Esophagus (tissue), 2 donors: ENCODE results near the gene FOXL3. TPM values are rescaled to one million over a fixed set of nuclear protein-coding genes. Genes with fewer than 3 reads are reported as not detected.

Source experiments
- H3K27ac ChIP-seq, 2 donors: one replicate each; pipeline ENCODE4 v1.5.1; 2013; ENCODE audit warnings: low read depth in 2 of 2, mild to moderate bottlenecking in 2 of 2, inconsistent platforms in 1 of 2, low read length in 1 of 2, moderate library complexity in 1 of 2
- H3K27me3 ChIP-seq, 2 donors: one replicate each; pipeline ENCODE4 v1.6.1; 2013; ENCODE audit warnings: low read length in 2 of 2, control low read depth in 1 of 2, mild to moderate bottlenecking in 1 of 2; ENCODE audit not compliant: insufficient read depth in 2 of 2, control insufficient read depth in 1 of 2
- H3K36me3 ChIP-seq, 2 donors: one replicate each; pipeline ENCODE4 v1.6.1; 2013; ENCODE audit warnings: low read length in 1 of 2; ENCODE audit not compliant: control insufficient read depth in 2 of 2, insufficient read depth in 2 of 2
- H3K4me1 ChIP-seq, 2 donors: one replicate each; pipeline ENCODE4 v1.6.1; 2013; ENCODE audit warnings: low read length in 1 of 2; ENCODE audit not compliant: control insufficient read depth in 2 of 2, insufficient read depth in 2 of 2
- H3K4me3 ChIP-seq, 2 donors: one replicate each; pipeline ENCODE4 v1.5.1; 2013; ENCODE audit warnings: low read length in 2 of 2, mild to moderate bottlenecking in 2 of 2, low read depth in 1 of 2, moderate library complexity in 1 of 2
- H3K9me3 ChIP-seq, 2 donors: one replicate each; pipeline ENCODE4 v1.6.1; 2013; ENCODE audit warnings: mild to moderate bottlenecking in 2 of 2, low read depth in 1 of 2, low read length in 1 of 2, moderate library complexity in 1 of 2; ENCODE audit not compliant: control insufficient read depth in 2 of 2, insufficient read depth in 1 of 2
- WGBS, 2 donors: extraction: QIAGEN DNeasy Blood & Tissue Kit; methylation state at CpG; one replicate each; pipeline ENCODE4 v1.1.7; 2013; 5-methylcytosine and 5-hydroxymethylcytosine counted together
- polyA plus RNA-seq, 2 donors: library from polyadenylated mRNA; stranded (reverse); fragments of 200-250 nt; gene quantifications; one replicate each; pipeline ENCODE4 v1.2.3, GENCODE V29; 2013
- donor health status: healthy with polysubstance abuse.
- donor health status: Bipolar disorder and iron deficiency.

Gene FOXL3
- polyA plus RNA-seq, 2 donors: not detected

DNA sequence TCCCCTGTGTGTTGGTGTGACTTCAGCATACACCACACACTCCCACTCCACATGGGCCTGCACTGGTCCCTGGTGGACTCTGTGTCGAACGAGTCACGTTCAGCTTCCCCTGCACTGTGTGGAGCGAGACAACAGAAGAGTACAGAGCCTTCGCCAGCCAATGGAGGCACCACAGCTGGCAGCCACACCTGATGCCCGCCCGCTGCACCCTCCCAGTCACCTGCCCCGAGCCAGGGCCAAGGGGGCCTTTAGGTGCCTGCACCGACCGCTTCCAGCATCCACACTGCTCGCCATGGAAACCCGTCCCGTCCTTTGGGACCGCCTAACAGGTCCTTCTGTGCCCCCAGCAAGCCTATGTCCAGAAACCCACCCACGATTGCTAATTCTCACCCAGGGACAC is 9.2 kb downstream of the FOXL3 start:
- H3K9me3 ChIP-seq: no peaks in the 10 kb centered on the region
- no peaks in the 10 kb centered on the region for H3K27me3 ChIP-seq
- peaks cover 0 to 3% of the 10 kb centered on the region in 2 donors for H3K4me1 ChIP-seq
- 92 to 94% methylated on average over 15 of the region's 15 CpGs for WGBS, 2 donors
- no peaks in the 10 kb centered on the region for H3K36me3 ChIP-seq
- no peak overlapping the region for H3K27ac ChIP-seq
- no peak overlapping the region for H3K4me3 ChIP-seq

DNA sequence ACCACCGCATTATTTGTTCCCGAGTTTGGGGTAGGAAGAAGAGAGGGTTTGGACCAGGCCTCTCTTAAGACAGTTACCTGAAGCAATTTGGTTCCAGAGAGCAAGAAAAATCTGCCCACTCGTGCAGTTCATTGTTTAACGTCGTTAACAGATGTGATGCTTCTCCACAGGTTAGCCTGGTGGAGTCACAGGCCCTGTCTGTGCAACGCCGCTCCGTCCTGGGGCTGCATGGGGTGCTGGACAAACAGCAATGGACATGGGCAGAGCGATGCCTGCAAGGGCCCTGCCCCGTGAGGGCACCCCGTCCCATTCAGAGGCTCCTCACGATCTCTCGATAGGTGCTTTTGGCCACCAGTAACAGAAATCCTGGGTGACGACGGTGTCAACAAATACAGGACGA is 9.7 kb downstream of the FOXL3 start:
- Histone ChIP-seq H3K36me3 (no peaks in the 10 kb centered on the region), H3K4me3 (no peak overlapping the region), H3K27ac (no peak overlapping the region), H3K4me1 (peaks cover 0 to 3% of the 10 kb centered on the region in 2 donors), H3K9me3 (no peaks in the 10 kb centered on the region), H3K27me3 (no peaks in the 10 kb centered on the region)
- 92% methylated on average over 16 of the region's 16 CpGs for WGBS, 2 donors

DNA sequence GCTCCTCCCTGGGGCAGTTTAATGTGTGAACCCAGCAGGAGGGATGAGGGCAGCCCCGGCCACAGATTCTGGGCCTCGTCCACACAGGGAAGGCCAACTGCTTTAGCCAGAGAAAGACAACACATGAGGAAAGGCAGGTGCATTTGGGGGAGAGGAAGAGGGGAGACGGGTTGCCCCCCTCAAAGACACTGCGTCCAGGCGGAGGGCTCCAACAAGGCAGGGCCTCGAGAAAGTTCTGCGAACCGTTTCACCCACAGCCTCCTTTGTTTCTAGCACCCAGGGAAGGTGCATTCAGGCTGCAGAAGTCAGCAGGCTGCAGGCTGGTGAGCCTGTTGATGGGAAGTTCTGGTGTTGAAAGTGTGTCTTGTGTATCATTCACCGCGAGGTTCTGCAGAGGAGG is 10.1 kb downstream of the FOXL3 start:
- peaks cover 0 to 3% of the 10 kb centered on the region in 2 donors for H3K4me1 ChIP-seq
- H3K27me3 ChIP-seq: no peaks in the 10 kb centered on the region
- no peaks in the 10 kb centered on the region for H3K36me3 ChIP-seq
- H3K9me3 ChIP-seq: no peaks in the 10 kb centered on the region
- no peak overlapping the region for H3K27ac ChIP-seq
- 84 to 90% methylated on average over 10 of the region's 10 CpGs for WGBS, 2 donors
- H3K4me3 ChIP-seq: no peak overlapping the region

DNA sequence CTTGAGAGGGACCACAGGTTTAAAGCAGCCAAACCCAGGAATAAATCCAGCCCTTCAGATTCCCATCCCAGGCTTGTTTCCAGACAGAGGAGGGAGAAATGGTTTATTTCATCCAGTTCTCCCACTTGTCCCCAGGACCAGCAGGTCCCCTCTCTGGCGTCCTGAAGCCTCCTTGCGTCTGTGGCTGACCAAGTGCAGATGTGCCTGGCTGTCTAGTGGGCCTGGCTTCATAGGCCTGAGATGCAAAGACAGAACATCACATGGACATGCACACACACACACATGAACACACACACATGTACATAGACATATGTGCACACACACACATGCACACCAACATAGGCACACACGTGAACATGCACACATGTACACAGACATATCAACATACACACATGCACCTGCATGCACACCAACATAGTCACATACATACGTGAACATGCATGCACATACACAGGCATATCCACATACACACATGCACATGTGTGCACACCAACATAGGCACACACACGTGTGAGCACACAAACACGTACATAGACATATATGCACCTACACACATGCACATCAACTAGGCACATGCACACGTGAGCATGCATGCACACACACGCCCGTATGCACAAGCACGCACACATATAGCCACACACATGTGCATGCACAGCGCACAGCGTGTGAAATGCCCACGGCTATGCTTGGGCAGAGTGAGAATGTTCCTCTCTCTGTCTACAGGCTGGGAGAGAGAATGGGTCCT is 10.7 kb downstream of the FOXL3 start:
- 81 to 93% methylated on average over 13 of the region's 13 CpGs for WGBS, 2 donors
- peaks cover 0 to 3% of the 10 kb centered on the region in 2 donors for H3K4me1 ChIP-seq
- H3K27ac ChIP-seq: no peak overlapping the region
- H3K9me3 ChIP-seq: no peaks in the 10 kb centered on the region
- no peak overlapping the region for H3K4me3 ChIP-seq
- H3K27me3 ChIP-seq: no peaks in the 10 kb centered on the region
- no peaks in the 10 kb centered on the region for H3K36me3 ChIP-seq

DNA sequence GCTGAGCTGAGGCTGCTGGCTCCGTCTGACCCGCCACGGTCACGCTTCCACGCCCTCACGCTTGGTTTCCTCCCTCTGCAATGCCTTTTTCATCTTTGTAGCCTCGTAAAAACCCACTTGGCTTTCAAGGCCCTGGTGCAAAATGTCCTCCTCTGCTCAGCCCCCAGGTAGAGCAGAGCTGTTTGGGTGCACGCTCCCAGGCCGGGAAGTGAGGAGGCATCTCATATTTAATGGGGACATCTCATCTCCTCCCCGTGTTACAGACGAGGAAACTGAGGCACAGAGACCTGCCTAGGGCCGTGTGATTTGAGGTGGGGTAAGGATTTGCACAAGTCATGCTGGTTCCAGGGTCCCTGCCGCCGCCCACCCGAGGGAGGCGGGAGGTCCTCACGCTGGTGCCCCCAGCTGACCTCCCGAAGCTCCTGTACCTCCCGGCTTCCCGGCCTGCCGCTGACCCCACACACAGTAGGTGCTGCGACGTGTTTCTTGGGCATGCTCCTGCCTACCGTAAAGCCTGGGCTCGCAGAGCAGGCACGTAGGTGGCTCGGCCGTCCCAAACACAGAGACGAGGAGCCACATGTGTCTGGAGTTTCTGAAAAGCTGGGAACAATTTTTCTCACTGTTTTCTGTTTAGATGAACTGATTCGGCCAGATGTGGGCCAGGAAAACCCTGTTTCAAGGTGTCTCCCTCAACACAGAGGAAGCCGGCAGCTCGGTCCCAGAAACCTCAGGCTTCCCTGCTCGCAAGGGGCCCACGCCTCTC is 11.5 kb downstream of the FOXL3 start:
- H3K27me3 ChIP-seq: no peaks in the 10 kb centered on the region
- H3K27ac ChIP-seq: no peak overlapping the region
- peaks cover 0 to 3% of the 10 kb centered on the region in 2 donors for H3K4me1 ChIP-seq
- 79 to 85% methylated on average over 34 of the region's 34 CpGs for WGBS, 2 donors
- no peak overlapping the region for H3K4me3 ChIP-seq
- no peaks in the 10 kb centered on the region for H3K36me3 ChIP-seq
- H3K9me3 ChIP-seq: no peaks in the 10 kb centered on the region

DNA sequence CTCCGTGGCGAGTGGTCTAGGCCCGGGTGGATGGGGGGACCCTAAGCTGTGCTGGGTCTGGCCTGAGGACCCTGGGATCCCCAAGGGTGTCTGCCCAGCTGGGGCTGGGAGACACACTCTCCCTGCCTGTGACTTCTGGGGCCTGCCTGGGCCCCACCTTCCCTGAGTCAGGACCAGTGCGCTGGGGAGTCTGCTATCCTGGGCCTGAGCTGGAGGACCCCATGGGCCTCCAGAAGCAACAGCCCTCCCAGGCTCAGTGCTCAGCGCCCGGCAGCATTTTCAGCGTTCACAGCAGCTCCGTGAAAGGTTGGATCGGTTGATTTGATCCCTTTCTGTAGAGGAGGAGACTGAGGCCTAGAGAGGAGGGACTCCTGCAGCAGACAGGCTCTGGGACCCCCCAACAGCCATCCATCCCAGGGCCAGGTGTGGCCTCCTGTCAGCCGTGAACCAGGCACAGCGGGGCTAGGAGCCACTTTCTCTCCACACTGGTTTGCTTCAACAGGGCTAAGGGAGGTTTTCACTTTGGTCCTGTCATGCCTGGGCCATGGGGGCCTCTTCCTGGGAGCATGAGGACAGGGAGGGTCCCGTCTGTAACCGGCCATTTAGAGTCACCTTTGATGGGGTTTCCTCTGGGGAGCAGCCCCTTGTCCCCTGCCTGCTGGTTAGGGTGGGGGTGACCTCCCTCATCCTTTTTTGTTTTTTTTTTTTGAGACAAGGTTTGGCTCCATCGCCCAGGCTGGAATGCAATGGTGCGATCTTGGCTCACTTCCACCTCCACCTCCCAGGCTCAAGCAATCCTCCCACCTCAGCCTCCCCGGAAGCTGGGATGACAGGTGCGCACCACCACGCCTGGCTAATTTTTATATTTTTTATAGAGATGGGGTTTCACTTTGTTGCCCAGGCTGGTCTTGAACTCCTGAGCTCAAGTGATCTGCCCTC is 12.4 kb downstream of the FOXL3 start:
- peaks cover 0 to 3% of the 10 kb centered on the region in 2 donors for H3K4me1 ChIP-seq
- H3K4me3 ChIP-seq: no peak overlapping the region
- no peaks in the 10 kb centered on the region for H3K27me3 ChIP-seq
- no peak overlapping the region for H3K27ac ChIP-seq
- no peaks in the 10 kb centered on the region for H3K36me3 ChIP-seq
- 87 to 96% methylated on average over 18 of the region's 18 CpGs for WGBS, 2 donors
- peaks cover 0 to 3% of the 10 kb centered on the region in 2 donors for H3K9me3 ChIP-seq

DNA sequence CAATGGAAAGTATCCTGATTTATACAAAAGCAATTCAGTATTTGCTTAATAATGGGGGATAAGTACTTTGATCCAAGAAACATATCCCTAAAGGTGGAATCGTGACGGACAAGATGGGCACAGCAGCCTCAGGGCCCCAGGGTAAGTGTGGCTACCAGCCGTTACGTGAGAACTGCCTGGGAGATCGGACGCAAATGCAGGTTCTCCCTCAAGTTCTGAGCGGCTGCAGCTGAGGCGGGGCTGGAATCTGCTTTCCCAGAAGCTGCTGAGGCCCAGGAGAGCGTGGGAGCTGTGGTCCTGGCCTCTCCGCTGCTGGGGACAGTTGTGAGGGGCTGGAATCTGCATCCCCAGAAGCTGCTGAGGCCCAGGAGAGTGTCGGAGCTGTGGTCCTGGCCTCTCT is 13.5 kb downstream of the FOXL3 start:
- H3K9me3 ChIP-seq: peaks cover 0 to 3% of the 10 kb centered on the region in 2 donors
- no peaks in the 10 kb centered on the region for H3K36me3 ChIP-seq
- 89 to 95% methylated on average over 11 of the region's 11 CpGs for WGBS, 2 donors
- H3K27ac ChIP-seq: no peak overlapping the region
- no peaks in the 10 kb centered on the region for H3K27me3 ChIP-seq
- H3K4me3 ChIP-seq: no peak overlapping the region
- H3K4me1 ChIP-seq: peaks cover 0 to 3% of the 10 kb centered on the region in 2 donors

DNA sequence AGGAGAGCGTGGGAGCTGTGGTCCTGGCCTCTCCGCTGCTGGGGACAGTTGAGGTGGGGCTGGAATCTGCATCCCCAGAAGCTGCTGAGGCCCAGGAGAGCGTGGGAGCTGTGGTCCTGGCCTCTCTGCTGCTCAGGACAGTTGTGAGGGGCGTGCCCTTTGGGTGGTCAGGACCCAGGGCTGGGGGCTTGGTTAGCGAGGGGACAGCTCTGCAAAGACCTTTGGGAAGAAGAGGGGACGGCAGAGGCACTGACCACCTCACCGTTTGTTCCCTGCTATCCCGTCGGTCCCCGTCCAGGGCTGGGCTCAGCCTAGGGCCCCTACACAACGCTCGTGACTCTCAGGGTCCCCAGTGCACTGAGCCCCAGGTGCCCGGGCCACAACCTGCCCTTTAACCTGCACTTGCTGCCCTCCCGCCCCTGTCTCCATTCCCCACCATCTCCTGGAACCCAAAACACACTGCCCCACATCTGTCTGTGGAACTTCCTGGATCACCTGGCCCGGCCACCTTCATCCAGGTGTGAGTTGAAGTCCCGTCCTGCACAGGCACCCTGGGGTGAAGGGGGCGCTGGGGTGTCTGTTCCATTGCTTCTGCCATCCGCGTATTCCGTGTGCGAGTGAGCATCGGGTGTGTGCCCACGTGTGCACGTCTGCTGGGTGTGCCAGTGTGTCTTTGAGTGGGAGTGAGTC is 14.1 kb downstream of the FOXL3 start:
- no peaks in the 10 kb centered on the region for H3K36me3 ChIP-seq
- peaks cover 0 to 3% of the 10 kb centered on the region in 2 donors for H3K4me1 ChIP-seq
- H3K9me3 ChIP-seq: peaks cover 0 to 3% of the 10 kb centered on the region in 2 donors
- no peak overlapping the region for H3K27ac ChIP-seq
- no peaks in the 10 kb centered on the region for H3K27me3 ChIP-seq
- H3K4me3 ChIP-seq: no peak overlapping the region
- 87% methylated on average over 24 of the region's 24 CpGs for WGBS, 2 donors
